Mammary epithelial cell (primary cell): ENCODE measurements around the gene ADCY2.

Experiments used
- EZH2 ChIP-seq: IDR thresholded peaks from 2 replicates; pipeline ENCODE4 v1.6.1; 2012; ENCODE audit warnings: low read length, inconsistent platforms, borderline replicate concordance
- TF ChIP-seq, protein P1 (sequence below), 2 donors: IDR thresholded peaks in 1 of 2; conservative IDR thresholded peaks in 1 of 2; 2 replicates each; pipeline ENCODE4 v1.5.1; 2011 to 2012; ENCODE audit warnings: inconsistent platforms in 2 of 2, low read length in 2 of 2, mild to moderate bottlenecking in 2 of 2, control low read depth in 1 of 2, low read depth in 1 of 2; ENCODE audit not compliant: insufficient read depth in 1 of 2; ENCODE audit errors: extremely low read depth in 1 of 2

- no peak for TF ChIP-seq EZH2
- TF ChIP-seq, protein P1, sequence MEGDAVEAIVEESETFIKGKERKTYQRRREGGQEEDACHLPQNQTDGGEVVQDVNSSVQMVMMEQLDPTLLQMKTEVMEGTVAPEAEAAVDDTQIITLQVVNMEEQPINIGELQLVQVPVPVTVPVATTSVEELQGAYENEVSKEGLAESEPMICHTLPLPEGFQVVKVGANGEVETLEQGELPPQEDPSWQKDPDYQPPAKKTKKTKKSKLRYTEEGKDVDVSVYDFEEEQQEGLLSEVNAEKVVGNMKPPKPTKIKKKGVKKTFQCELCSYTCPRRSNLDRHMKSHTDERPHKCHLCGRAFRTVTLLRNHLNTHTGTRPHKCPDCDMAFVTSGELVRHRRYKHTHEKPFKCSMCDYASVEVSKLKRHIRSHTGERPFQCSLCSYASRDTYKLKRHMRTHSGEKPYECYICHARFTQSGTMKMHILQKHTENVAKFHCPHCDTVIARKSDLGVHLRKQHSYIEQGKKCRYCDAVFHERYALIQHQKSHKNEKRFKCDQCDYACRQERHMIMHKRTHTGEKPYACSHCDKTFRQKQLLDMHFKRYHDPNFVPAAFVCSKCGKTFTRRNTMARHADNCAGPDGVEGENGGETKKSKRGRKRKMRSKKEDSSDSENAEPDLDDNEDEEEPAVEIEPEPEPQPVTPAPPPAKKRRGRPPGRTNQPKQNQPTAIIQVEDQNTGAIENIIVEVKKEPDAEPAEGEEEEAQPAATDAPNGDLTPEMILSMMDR (conservative IDR thresholded peaks at IDR 0.05 in 1 of 2, IDR thresholded peaks at IDR 0.05 in 1 of 2; ENCODE audit: extremely low read depth in 1 of 2, insufficient read depth in 1 of 2, low read depth in 1 of 2, low read length in 2 of 2) = no peak
Measured at GRCh38 chr5:7805379-7805778, 409.4 kb downstream of the ADCY2 start.
